Stomach (tissue), 9 donors: Measurements from ENCODE around the gene RETREG1. TPM values are rescaled to one million over a fixed set of nuclear protein-coding genes. Genes with fewer than 3 reads are reported as not detected.

Experiments used
- DNase-seq, 2 donors: peaks; one replicate each; pipeline versions ENCODE4 v3.0.0 to v3.0.0-alpha.2; 2013 to 2019
- H3K27ac ChIP-seq, 5 donors: fragments of 200-600 bp in 4 of 5; sonication (generic) in 4 of 5; one replicate each; pipeline ENCODE4 v1.5.1; 2013 to 2019; ENCODE audit warnings: mild to moderate bottlenecking in 1 of 5, moderate library complexity in 1 of 5
- H3K27me3 ChIP-seq, 3 donors: fragments of 200-600 bp; sonication (generic); one replicate each; pipeline ENCODE4 v1.5.1; 2017 to 2019; ENCODE audit warnings: mixed run types in 1 of 3
- H3K36me3 ChIP-seq, 4 donors: fragments of 200-600 bp; sonication (generic); 1 replicate in 3 of 4; 2 replicates in 1 of 4; pipeline ENCODE4 v1.5.1; 2016 to 2019
- H3K4me1 ChIP-seq, 4 donors: fragments of 200-600 bp; sonication (generic); one replicate each; pipeline ENCODE4 v1.5.1; 2016 to 2019
- H3K4me3 ChIP-seq, 4 donors: fragments of 200-600 bp; sonication (generic) in 3 of 4; one replicate each; pipeline ENCODE4 v1.5.1; 2016 to 2019; ENCODE audit warnings: mild to moderate bottlenecking in 1 of 4
- H3K9me3 ChIP-seq, 4 donors: fragments of 200-600 bp; sonication (generic); one replicate each; pipeline ENCODE4 v1.5.1; 2016 to 2019
- CTCF ChIP-seq, 7 experiments: fragments of 450-650 bp in 4 of 7; fragments of 200-600 bp in 3 of 7; sonication (generic) in 3 of 7; IDR thresholded peaks; one replicate each; pipeline ENCODE4 v1.5.1; 2016 to 2019; ENCODE audit warnings: antibody characterized with exemption in 7 of 7, control low read depth in 2 of 7, mild to moderate bottlenecking in 1 of 7
- EP300 ChIP-seq: sonication (generic); formaldehyde crosslinking; IDR thresholded peaks from one replicate; pipeline ENCODE4 v1.6.1; 2017; ENCODE audit warnings: antibody characterized with exemption
- POLR2A ChIP-seq, 4 donors: fragments of 450-650 bp; IDR thresholded peaks; one replicate each; pipeline ENCODE4 v1.6.1; 2016; ENCODE audit warnings: antibody characterized with exemption in 4 of 4, control low read depth in 2 of 4, mild to moderate bottlenecking in 1 of 4, moderate library complexity in 1 of 4
- POLR2AphosphoS5 ChIP-seq, 3 donors: sonication (generic); formaldehyde crosslinking; IDR thresholded peaks; one replicate each; pipeline ENCODE4 v1.6.1; 2016; ENCODE audit warnings: antibody characterized with exemption in 3 of 3
- WGBS, 5 donors: extraction: QIAGEN DNeasy Blood & Tissue Kit in 3 of 5; methylation state at CpG; one replicate each; pipeline versions ENCODE4 v1.1.5 to v1.1.7; 2013 to 2018; 5-methylcytosine and 5-hydroxymethylcytosine counted together
- intact Hi-C: fragments of 100-400 bp; cut with DNase I; formaldehyde crosslinking; loops from one replicate; pipeline ENCODE4 v1.15.1; 2023; ENCODE audit warnings: low total_unique reads
- polyA plus RNA-seq, 3 donors: library from polyadenylated mRNA; stranded (reverse); fragments of 200-250 nt; gene quantifications; one replicate each; pipeline ENCODE4 v1.2.3, GENCODE V29; 2013
- total RNA-seq, 5 donors: library from RNA; depleted of rRNA; stranded (reverse); fragments of >200 nt; gene quantifications; one replicate each; pipeline versions ENCODE4 v1.1.0 to v1.2.3, GENCODE V29; 2014 to 2016
- donor health status: healthy with polysubstance abuse.
- donor health status: Bipolar disorder and iron deficiency.
- donor health status: healthy.

The RETREG1 gene
- total and polyA plus RNA-seq, 8 donors: 7.1 to 71.2 (median 23.9) TPM

GRCh38 chr5:16582081-16582480, 34.7 kb downstream of the RETREG1 start:
- Histone ChIP-seq H3K4me3 (no peak overlapping the region), H3K27ac (no peak overlapping the region), H3K36me3 (no peaks in the 10 kb centered on the region), H3K9me3 (no peaks in the 10 kb centered on the region), H3K27me3 (no peaks in the 10 kb centered on the region), H3K4me1 (peaks cover 0 to 9% (median 0%) of the 10 kb centered on the region in 4 donors)
- no peak for DNase-seq
- WGBS, 5 donors: 65 to 82% (median 72%) methylated on average over 4 of the region's 4 CpGs
- TF ChIP-seq POLR2A (IDR thresholded peaks at IDR 0.05): no peak
- TF ChIP-seq EP300: no peak
- no peak for TF ChIP-seq POLR2AphosphoS5 (IDR thresholded peaks at IDR 0.05)
- no peak for TF ChIP-seq CTCF (IDR thresholded peaks at IDR 0.05)
- intact Hi-C loops: no loop called here

- Histone ChIP-seq H3K27me3 (no peaks in the 10 kb centered on the region), H3K9me3 (no peaks in the 10 kb centered on the region), H3K27ac (no peak overlapping the region), H3K4me3 (no peak overlapping the region), H3K4me1 (peaks cover 0 to 9% (median 0%) of the 10 kb centered on the region in 4 donors), H3K36me3 (no peaks in the 10 kb centered on the region)
- no peak for DNase-seq
- WGBS, 5 donors: 82 to 96% (median 89%) methylated on average over 6 of the region's 6 CpGs
- intact Hi-C loops: no loop called here
- no peak for TF ChIP-seq POLR2AphosphoS5 (IDR thresholded peaks at IDR 0.05)
- TF ChIP-seq POLR2A (IDR thresholded peaks at IDR 0.05): no peak
- TF ChIP-seq CTCF (IDR thresholded peaks at IDR 0.05): no peak
- TF ChIP-seq EP300: no peak
Observed at GRCh38 chr5:16580382-16580781, 36.4 kb downstream of the RETREG1 start.

- H3K27ac ChIP-seq: no peak overlapping the region
- TF ChIP-seq POLR2AphosphoS5 (IDR thresholded peaks at IDR 0.05): no peak
- no peak for TF ChIP-seq EP300
- TF ChIP-seq POLR2A (IDR thresholded peaks at IDR 0.05): no peak
- TF ChIP-seq CTCF (IDR thresholded peaks at IDR 0.05): no peak
- no peak overlapping the region for H3K4me3 ChIP-seq
- DNase-seq: peak; percentile 53 to 60
- H3K36me3 ChIP-seq: no peaks in the 10 kb centered on the region
- intact Hi-C loops: no loop called here
- peaks cover 0 to 13% (median 0%) of the 10 kb centered on the region in 4 donors for H3K4me1 ChIP-seq
- no peaks in the 10 kb centered on the region for H3K27me3 ChIP-seq
- H3K9me3 ChIP-seq: no peaks in the 10 kb centered on the region
- 57 to 79% (median 67%) methylated on average over 6 of the region's 6 CpGs for WGBS, 5 donors
Observed at GRCh38 chr5:16579142-16579847, 37.5 kb downstream of the RETREG1 start.

- 86 to 93% (median 91%) methylated on average over 4 of the region's 4 CpGs for WGBS, 5 donors
- Histone ChIP-seq H3K36me3 (no peaks in the 10 kb centered on the region), H3K9me3 (no peaks in the 10 kb centered on the region), H3K27me3 (no peaks in the 10 kb centered on the region), H3K27ac (no peak overlapping the region), H3K4me1 (peaks cover 0 to 21% (median 2%) of the 10 kb centered on the region in 4 donors), H3K4me3 (no peak overlapping the region)
- TF ChIP-seq POLR2A (IDR thresholded peaks at IDR 0.05): no peak
- no peak for TF ChIP-seq POLR2AphosphoS5 (IDR thresholded peaks at IDR 0.05)
- TF ChIP-seq EP300: no peak
- no peak for TF ChIP-seq CTCF (IDR thresholded peaks at IDR 0.05)
- DNase-seq: no peak
- intact Hi-C loops: no loop called here
Observed at GRCh38 chr5:16578474-16578883, 38.3 kb downstream of the RETREG1 start.
